ENCODE measurements around the gene FOXP2.

The FOXP2 gene

DNA sequence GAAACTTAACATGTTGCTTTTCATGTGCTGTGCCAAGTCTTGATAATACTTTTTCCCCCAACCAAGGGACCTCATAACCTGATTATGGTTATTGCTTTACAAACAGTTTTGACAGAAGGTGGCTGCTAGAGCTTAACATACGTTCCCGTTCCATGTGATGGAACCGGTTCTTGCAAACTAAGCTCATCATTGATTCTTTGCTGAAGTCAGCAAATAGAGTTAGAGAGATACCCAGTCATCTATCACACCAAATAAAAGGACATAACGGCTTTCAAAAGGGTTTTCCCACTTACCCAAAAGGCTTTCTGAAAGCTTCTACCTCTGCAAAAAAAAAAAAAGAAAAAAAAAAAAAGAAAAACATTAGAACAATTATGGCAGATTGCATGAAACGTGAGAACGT, 277.0 kb downstream of the FOXP2 start (continued):
- TF ChIP-seq, protein P1, sequence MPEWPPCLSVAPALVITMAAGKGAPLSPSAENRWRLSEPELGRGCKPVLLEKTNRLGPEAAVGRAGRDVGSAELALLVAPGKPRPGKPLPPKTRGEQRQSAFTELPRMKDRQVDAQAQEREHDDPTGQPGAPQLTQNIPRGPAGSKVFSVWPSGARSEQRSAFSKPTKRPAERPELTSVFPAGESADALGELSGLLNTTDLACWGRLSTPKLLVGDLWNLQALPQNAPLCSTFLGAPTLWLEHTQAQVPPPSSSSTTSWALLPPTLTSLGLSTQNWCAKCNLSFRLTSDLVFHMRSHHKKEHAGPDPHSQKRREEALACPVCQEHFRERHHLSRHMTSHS (tag by site-specific recombination; IDR thresholded peaks at IDR 0.05): no peak
- no peak for TF ChIP-seq ZNF548 (tag by site-specific recombination; IDR thresholded peaks at IDR 0.05)
- no peak for TF ChIP-seq ZNF138 (tag by site-specific recombination; IDR thresholded peaks at IDR 0.05; ENCODE audit: borderline replicate concordance)
- no peak for TF ChIP-seq ZNF677 (tag by site-specific recombination; IDR thresholded peaks at IDR 0.05)
- no peak for TF ChIP-seq ZFP41 (tag by site-specific recombination; IDR thresholded peaks at IDR 0.05; ENCODE audit: borderline replicate concordance)
- TF ChIP-seq PATZ1 (tag by site-specific recombination; IDR thresholded peaks at IDR 0.05): no peak
- no peak for TF ChIP-seq ZNF211 (tag by site-specific recombination; IDR thresholded peaks at IDR 0.05; ENCODE audit: low read depth)
- TF ChIP-seq, protein P2, sequence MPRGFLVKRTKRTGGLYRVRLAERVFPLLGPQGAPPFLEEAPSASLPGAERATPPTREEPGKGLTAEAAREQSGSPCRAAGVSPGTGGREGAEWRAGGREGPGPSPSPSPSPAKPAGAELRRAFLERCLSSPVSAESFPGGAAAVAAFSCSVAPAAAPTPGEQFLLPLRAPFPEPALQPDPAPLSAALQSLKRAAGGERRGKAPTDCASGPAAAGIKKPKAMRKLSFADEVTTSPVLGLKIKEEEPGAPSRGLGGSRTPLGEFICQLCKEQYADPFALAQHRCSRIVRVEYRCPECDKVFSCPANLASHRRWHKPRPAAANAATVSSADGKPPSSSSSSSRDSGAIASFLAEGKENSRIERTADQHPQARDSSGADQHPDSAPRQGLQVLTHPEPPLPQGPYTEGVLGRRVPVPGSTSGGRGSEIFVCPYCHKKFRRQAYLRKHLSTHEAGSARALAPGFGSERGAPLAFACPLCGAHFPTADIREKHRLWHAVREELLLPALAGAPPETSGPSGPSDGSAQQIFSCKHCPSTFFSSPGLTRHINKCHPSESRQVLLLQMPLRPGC (tag by site-specific recombination; IDR thresholded peaks at IDR 0.05): no peak
- TF ChIP-seq GLIS1 (tag by site-specific recombination; IDR thresholded peaks at IDR 0.05): no peak
- no peak for TF ChIP-seq ZNF600 (tag by site-specific recombination; IDR thresholded peaks at IDR 0.05)

GRCh38 chr7:114695182-114695581, 280.6 kb downstream of the FOXP2 start:
- POLR2A ChIA-PET: no interaction called here
- TF ChIP-seq ZSCAN30 (tag by site-specific recombination; IDR thresholded peaks at IDR 0.05) (no peak), ZNF670 (tag by site-specific recombination; IDR thresholded peaks at IDR 0.05; ENCODE audit: low read depth) (no peak), ZNF2 (tag by site-specific recombination; IDR thresholded peaks at IDR 0.05) (no peak), SCRT1 (tag by site-specific recombination; IDR thresholded peaks at IDR 0.05; ENCODE audit: borderline replicate concordance) (no peak), ZNF112 (tag by site-specific recombination; IDR thresholded peaks at IDR 0.05) (no peak), ZNF623 (tag by site-specific recombination; IDR thresholded peaks at IDR 0.05) (no peak), ZBTB10 (tag by site-specific recombination; IDR thresholded peaks at IDR 0.05) (no peak), ZNF404 (tag by site-specific recombination; IDR thresholded peaks at IDR 0.05) (no peak), ZNF169 (tag by site-specific recombination; IDR thresholded peaks at IDR 0.05) (no peak), REPIN1 (tag by site-specific recombination; IDR thresholded peaks at IDR 0.05; ENCODE audit: low read depth) (no peak), GLIS1 (tag by site-specific recombination; IDR thresholded peaks at IDR 0.05) (no peak), BCL11B (tag by site-specific recombination; IDR thresholded peaks at IDR 0.05; ENCODE audit: low read depth) (no peak), ZBTB7A (tag by site-specific recombination; IDR thresholded peaks at IDR 0.05; ENCODE audit: low read depth) (no peak), TSHZ1 (tag by site-specific recombination; IDR thresholded peaks at IDR 0.05; ENCODE audit: borderline replicate concordance) (no peak)
- TF ChIP-seq, protein P3, sequence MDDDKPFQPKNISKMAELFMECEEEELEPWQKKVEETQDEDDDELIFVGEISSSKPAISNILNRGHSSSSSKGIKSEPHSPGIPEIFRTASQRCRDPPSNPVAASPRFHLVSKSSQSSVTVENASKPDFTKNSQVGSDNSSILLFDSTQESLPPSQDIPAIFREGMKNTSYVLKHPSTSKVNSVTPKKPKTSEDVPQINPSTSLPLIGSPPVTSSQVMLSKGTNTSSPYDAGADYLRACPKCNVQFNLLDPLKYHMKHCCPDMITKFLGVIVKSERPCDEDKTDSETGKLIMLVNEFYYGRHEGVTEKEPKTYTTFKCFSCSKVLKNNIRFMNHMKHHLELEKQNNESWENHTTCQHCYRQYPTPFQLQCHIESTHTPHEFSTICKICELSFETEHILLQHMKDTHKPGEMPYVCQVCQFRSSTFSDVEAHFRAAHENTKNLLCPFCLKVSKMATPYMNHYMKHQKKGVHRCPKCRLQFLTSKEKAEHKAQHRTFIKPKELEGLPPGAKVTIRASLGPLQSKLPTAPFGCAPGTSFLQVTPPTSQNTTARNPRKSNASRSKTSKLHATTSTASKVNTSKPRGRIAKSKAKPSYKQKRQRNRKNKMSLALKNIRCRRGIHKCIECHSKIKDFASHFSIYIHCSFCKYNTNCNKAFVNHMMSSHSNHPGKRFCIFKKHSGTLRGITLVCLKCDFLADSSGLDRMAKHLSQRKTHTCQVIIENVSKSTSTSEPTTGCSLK (tag by site-specific recombination; IDR thresholded peaks at IDR 0.05): no peak
- Histone ChIP-seq H3K4me1 (ENCODE audit: control insufficient read depth, insufficient read depth, low read length) (no peaks in the 10 kb centered on the region), H3K9me3 (ENCODE audit: control insufficient read depth, insufficient read depth, low read depth, low read length) (no peaks in the 10 kb centered on the region), H3K36me3 (ENCODE audit: control insufficient read depth in 2 of 2, insufficient read depth in 1 of 2, low read length in 2 of 2) (no peaks in the 10 kb centered on the region), H3K4me3 (ENCODE audit: low read depth, low read length) (no peak overlapping the region), H3K27ac (ENCODE audit: extremely low read depth, low read depth, low read length) (no peak overlapping the region)
- CTCF ChIA-PET: no interaction called here

Measured in HEK293 (cell line).